K562 (cell line): Measurements from ENCODE around the gene LARP4B.

Experiments used
- ARHGAP35 ChIP-seq: fragments of 450-650 bp; IDR thresholded peaks from 2 replicates; pipeline ENCODE4 v1.6.1; 2018; ENCODE audit not compliant: partially characterized antibody
- ARNT ChIP-seq, 2 experiments: fragments of 450-650 bp; IDR thresholded peaks; 2 replicates each; pipeline ENCODE4 v1.6.1; 2016; ENCODE audit warnings: mild to moderate bottlenecking in 1 of 2
- ATF3 ChIP-seq, 2 experiments: fragments of 450-650 bp in 1 of 2; sonication (generic) in 1 of 2; formaldehyde crosslinking in 1 of 2; IDR thresholded peaks in 1 of 2; conservative IDR thresholded peaks in 1 of 2; 2 replicates each; pipeline versions ENCODE4 v1.6.1 to v1.8.1; 2016 to 2023; ENCODE audit warnings: mild to moderate bottlenecking in 2 of 2, moderate library complexity in 2 of 2, inconsistent platforms in 1 of 2, missing genetic modification reagents in 1 of 2
- CTCF ChIP-seq, 3 experiments: IDR thresholded peaks in 2 of 3; conservative IDR thresholded peaks in 1 of 3; 2 replicates each; pipeline ENCODE4 v1.5.1; 2011 to 2012; ENCODE audit warnings: low read length in 3 of 3, mild to moderate bottlenecking in 3 of 3, control low read depth in 2 of 3, improper control_type of control experiment in 1 of 3, inconsistent platforms in 1 of 3, low read depth in 1 of 3, mixed read lengths in 1 of 3, moderate library complexity in 1 of 3; ENCODE audit not compliant: insufficient read depth in 2 of 3
- ETV6 ChIP-seq, 3 experiments: fragments of 150-350 bp in 1 of 3; sonication (generic) in 1 of 3; formaldehyde crosslinking in 1 of 3; IDR thresholded peaks; 2 replicates each; pipeline versions ENCODE4 v1.6.1 to v1.8.0; 2014 to 2022; ENCODE audit warnings: borderline replicate concordance in 2 of 3, low read depth in 2 of 3, antibody characterized with exemption in 1 of 3, low read length in 1 of 3, mild to moderate bottlenecking in 1 of 3, missing genetic modification reagents in 1 of 3
- HMG20A ChIP-seq: fragments of 450-650 bp; formaldehyde crosslinking; conservative IDR thresholded peaks from 2 replicates; pipeline ENCODE4 v1.4.0; 2020; ENCODE audit warnings: mild to moderate bottlenecking, mixed read lengths
- PREB ChIP-seq: sonication (generic); formaldehyde crosslinking; IDR thresholded peaks from 2 replicates; pipeline ENCODE4 v1.8.1; 2023; ENCODE audit warnings: mild to moderate bottlenecking, missing genetic modification reagents
- RB1 ChIP-seq: fragments of 450-650 bp; IDR thresholded peaks from 2 replicates; pipeline ENCODE4 v1.6.1; 2017; ENCODE audit warnings: low read depth, mild to moderate bottlenecking
- SRF ChIP-seq, 2 experiments: fragments of 250-450, 450-650 bp in 1 of 2; sonication (Bioruptor Pico) in 1 of 2; sonication (generic) in 1 of 2; formaldehyde crosslinking; IDR thresholded peaks; 2 replicates each; pipeline versions ENCODE4 v1.5.0 to v1.5.1; 2020 to 2022; ENCODE audit warnings: mild to moderate bottlenecking in 1 of 2, missing genetic modification reagents in 1 of 2
- SRSF1 ChIP-seq: fragments of 200-400 bp; formaldehyde crosslinking; IDR thresholded peaks from 2 replicates; pipeline ENCODE4 v1.6.1; 2017; ENCODE audit warnings: mild to moderate bottlenecking, low read depth, low read length, moderate library complexity

GRCh38 chr10:955820-956217 is 24.3 kb upstream of the LARP4B start:
- TF ChIP-seq CTCF (IDR thresholded peaks at IDR 0.05 in 2 of 3, conservative IDR thresholded peaks at IDR 0.05 in 1 of 3; ENCODE audit: insufficient read depth in 2 of 3, low read depth in 1 of 3, low read length in 3 of 3) (no peak; a peak in 1 of 6 replicates), HMG20A (CRISPR knock-in tag) (no peak), ARHGAP35 (no peak), PREB (CRISPR knock-in tag) (no peak), RB1 (no peak), SRF (CRISPR knock-in tag; IDR thresholded peaks at IDR 0.05) (no peak), SRSF1 (no peak), ARNT (IDR thresholded peaks at IDR 0.05) (no peak), ETV6 (IDR thresholded peaks at IDR 0.05; ENCODE audit: borderline replicate concordance in 1 of 2, low read depth in 2 of 2, low read length in 1 of 2) (no peak), ETV6 (CRISPR knock-in tag; IDR thresholded peaks at IDR 0.05; ENCODE audit: borderline replicate concordance) (no peak), ATF3 (IDR thresholded peaks at IDR 0.05) (no peak), ATF3 (CRISPR knock-in tag; conservative IDR thresholded peaks at IDR 0.05) (no peak)
